Trophoblast cell (in vitro differentiated cells and primary cell): Measurements from ENCODE around the gene LPGAT1.

Experiments
- DNase-seq, 2 donors: peaks; one replicate each; pipeline ENCODE4 v3.0.0-alpha.2; 2016
- H2AFZ ChIP-seq: 2 replicates; pipeline ENCODE4 v1.6.1; 2013; ENCODE audit warnings: low read length, moderate library complexity, mild to moderate bottlenecking; ENCODE audit not compliant: insufficient read depth, poor library complexity
- H2AK5ac ChIP-seq: 2 replicates; pipeline ENCODE4 v1.6.1; 2013; ENCODE audit warnings: mild to moderate bottlenecking, low read length
- H2BK120ac ChIP-seq: 2 replicates; pipeline ENCODE4 v1.6.1; 2013; ENCODE audit warnings: low read length, mild to moderate bottlenecking, moderate library complexity; ENCODE audit not compliant: insufficient read depth, poor library complexity
- H2BK12ac ChIP-seq: 2 replicates; pipeline ENCODE4 v1.6.1; 2013; ENCODE audit warnings: mild to moderate bottlenecking, low read length, moderate library complexity
- H2BK5ac ChIP-seq: 2 replicates; pipeline ENCODE4 v1.6.1; 2013; ENCODE audit warnings: low read length, low read depth, moderate library complexity, mild to moderate bottlenecking; ENCODE audit not compliant: poor library complexity
- H3K14ac ChIP-seq: 2 replicates; pipeline ENCODE4 v1.6.1; 2013; ENCODE audit warnings: mild to moderate bottlenecking, low read length
- H3K18ac ChIP-seq: 2 replicates; pipeline ENCODE4 v1.6.1; 2013; ENCODE audit warnings: mild to moderate bottlenecking, low read length
- H3K23ac ChIP-seq: 2 replicates; pipeline ENCODE4 v1.6.1; 2013; ENCODE audit warnings: low read length
- H3K27ac ChIP-seq: 2 replicates; pipeline ENCODE4 v1.5.1; 2013; ENCODE audit warnings: low read depth, mild to moderate bottlenecking, inconsistent platforms, low read length, moderate library complexity
- H3K27me3 ChIP-seq: 2 replicates; pipeline ENCODE4 v1.6.1; 2013; ENCODE audit warnings: inconsistent platforms, mild to moderate bottlenecking, low read length, moderate library complexity; ENCODE audit not compliant: insufficient read depth
- H3K36me3 ChIP-seq, 2 experiments: 1 replicate in 1 of 2; 2 replicates in 1 of 2; pipeline ENCODE4 v1.6.1; 2013; ENCODE audit warnings: low read length in 2 of 2, mild to moderate bottlenecking in 2 of 2, moderate library complexity in 1 of 2; ENCODE audit not compliant: insufficient read depth in 2 of 2, control insufficient read depth in 1 of 2
- H3K4ac ChIP-seq: 2 replicates; pipeline ENCODE4 v1.6.1; 2013; ENCODE audit warnings: low read depth, mild to moderate bottlenecking, low read length, moderate library complexity
- H3K4me1 ChIP-seq, 2 experiments: 1 replicate in 1 of 2; 2 replicates in 1 of 2; pipeline ENCODE4 v1.6.1; 2013; ENCODE audit warnings: low read length in 2 of 2, mild to moderate bottlenecking in 2 of 2, moderate library complexity in 1 of 2; ENCODE audit not compliant: insufficient read depth in 2 of 2, control insufficient read depth in 1 of 2
- H3K4me2 ChIP-seq: 2 replicates; pipeline ENCODE4 v1.6.1; 2013; ENCODE audit warnings: inconsistent platforms, mild to moderate bottlenecking, low read length, moderate library complexity
- H3K4me3 ChIP-seq: 2 replicates; pipeline ENCODE4 v1.5.1; 2013; ENCODE audit warnings: mild to moderate bottlenecking, low read depth, low read length, inconsistent platforms
- H3K79me1 ChIP-seq: one replicate; pipeline ENCODE4 v1.6.1; 2013; ENCODE audit warnings: low read length
- H3K79me2 ChIP-seq: 2 replicates; pipeline ENCODE4 v1.6.1; 2013; ENCODE audit warnings: low read length, mild to moderate bottlenecking; ENCODE audit not compliant: control insufficient read depth, insufficient read depth, poor library complexity
- H3K9ac ChIP-seq: 2 replicates; pipeline ENCODE4 v1.6.1; 2013; ENCODE audit warnings: mild to moderate bottlenecking, low read length
- H3K9me3 ChIP-seq: 2 replicates; pipeline ENCODE4 v1.6.1; 2013; ENCODE audit warnings: low read depth, mild to moderate bottlenecking, control low read depth, inconsistent platforms, low read length; ENCODE audit not compliant: insufficient read depth
- H4K12ac ChIP-seq: 2 replicates; pipeline ENCODE4 v1.6.1; 2013; ENCODE audit warnings: low read depth, mild to moderate bottlenecking, low read length, moderate library complexity
- H4K8ac ChIP-seq: 2 replicates; pipeline ENCODE4 v1.6.1; 2013; ENCODE audit warnings: low read depth, mild to moderate bottlenecking, low read length, moderate library complexity
- H4K91ac ChIP-seq: one replicate; pipeline ENCODE4 v1.6.1; 2013; ENCODE audit warnings: low read depth, mild to moderate bottlenecking, low read length, moderate library complexity
- WGBS: extraction: QIAGEN DNeasy Blood & Tissue Kit; methylation state at CpG from one replicate; pipeline ENCODE4 v1.1.7; 2013; ENCODE audit warnings: missing lambda C conversion rate; ENCODE audit not compliant: insufficient read length, insufficient coverage; ENCODE audit errors: extremely low coverage; 5-methylcytosine and 5-hydroxymethylcytosine counted together

Gene LPGAT1

GRCh38 chr1:211831558-211832323 is 1.2 kb upstream of the LPGAT1 start:
- Histone ChIP-seq H3K4ac (no peak overlapping the region), H4K8ac (no peak overlapping the region), H3K27me3 (no peaks in the 10 kb centered on the region), H3K4me3 (no peak overlapping the region), H3K79me1 (peaks cover 4% of the 10 kb centered on the region), H3K9ac (no peak overlapping the region), H3K36me3 (no peaks in the 10 kb centered on the region), H3K4me2 (no peak overlapping the region), H3K23ac (no peak overlapping the region), H3K79me2 (peaks cover 2% of the 10 kb centered on the region), H3K9me3 (no peaks in the 10 kb centered on the region), H3K27ac (no peak overlapping the region), H2BK120ac (no peak overlapping the region), H2BK5ac (no peak overlapping the region), H4K12ac (no peak overlapping the region), H2AFZ (no peak overlapping the region), H2BK12ac (no peak overlapping the region), H4K91ac (no peak overlapping the region), H2AK5ac (no peak overlapping the region), H3K14ac (no peak overlapping the region), H3K18ac (no peak overlapping the region), H3K4me1 (peaks cover 0 to 6% of the 10 kb centered on the region in 2 experiments)
- no peak for DNase-seq
- no CpG with 5 or more reads among the region's 4 CpGs for WGBS

GRCh38 chr1:211830055-211830327 is 572 bp downstream of the LPGAT1 start:
- Histone ChIP-seq H3K18ac (peak overlapping the region; percentile 93), H3K27me3 (no peaks in the 10 kb centered on the region), H3K14ac (peak overlapping the region; percentile 82), H2AFZ (peak overlapping the region; percentile 66), H3K4me2 (peak overlapping the region; percentile 98), H3K9me3 (no peaks in the 10 kb centered on the region), H3K23ac (no peak overlapping the region), H4K91ac (peak overlapping the region; percentile 86), H2BK120ac (no peak overlapping the region), H3K4me3 (peak overlapping the region; percentile 89), H2AK5ac (no peak overlapping the region), H3K4ac (no peak overlapping the region), H3K79me1 (peaks cover 4% of the 10 kb centered on the region), H3K36me3 (peaks cover 0 to 1% of the 10 kb centered on the region in 2 experiments), H3K79me2 (peaks cover 2% of the 10 kb centered on the region), H2BK12ac (no peak overlapping the region), H4K12ac (peak overlapping the region; percentile 72), H2BK5ac (peak overlapping the region; percentile 28), H3K27ac (no peak overlapping the region), H4K8ac (peak overlapping the region; percentile 88), H3K9ac (peak overlapping the region; percentile 83), H3K4me1 (peaks cover 0 to 6% of the 10 kb centered on the region in 2 experiments)
- no peak for DNase-seq
- no CpG with 5 or more reads among the region's 45 CpGs for WGBS

GRCh38 chr1:211829343-211830054 is 1.1 kb downstream of the LPGAT1 start:
- peak overlapping the region; percentile 88 for H4K8ac ChIP-seq
- peak overlapping the region; percentile 86 for H4K91ac ChIP-seq
- peak overlapping the region; percentile 66 for H2AFZ ChIP-seq
- no peaks in the 10 kb centered on the region for H3K27me3 ChIP-seq
- peak overlapping the region; percentile 89 for H3K4me3 ChIP-seq
- H4K12ac ChIP-seq, result peak overlapping the region; percentile 72
- peak overlapping the region; percentile 93 for H3K18ac ChIP-seq
- no peak overlapping the region for H3K27ac ChIP-seq
- H3K79me2 ChIP-seq, result peaks cover 2% of the 10 kb centered on the region
- H2AK5ac ChIP-seq, result no peak overlapping the region
- H3K9me3 ChIP-seq, result no peaks in the 10 kb centered on the region
- peaks cover 4% of the 10 kb centered on the region for H3K79me1 ChIP-seq
- no peak overlapping the region for H3K4ac ChIP-seq
- peaks cover 0 to 6% of the 10 kb centered on the region in 2 experiments for H3K4me1 ChIP-seq
- peak overlapping the region; percentile 82 for H3K14ac ChIP-seq
- H3K23ac ChIP-seq, result no peak overlapping the region
- WGBS, result no CpG with 5 or more reads among the region's 22 CpGs
- no peak overlapping the region for H3K9ac ChIP-seq
- H2BK5ac ChIP-seq, result peak overlapping the region; percentile 28
- H2BK12ac ChIP-seq, result no peak overlapping the region
- H3K4me2 ChIP-seq, result peak overlapping the region; percentile 98
- DNase-seq, result peak; percentile 2 to 26
- peaks cover 0 to 1% of the 10 kb centered on the region in 2 experiments for H3K36me3 ChIP-seq
- no peak overlapping the region for H2BK120ac ChIP-seq

GRCh38 chr1:211828584-211829342 is 1.8 kb downstream of the LPGAT1 start:
- peaks cover 1% of the 10 kb centered on the region in 2 experiments for H3K36me3 ChIP-seq
- no peak overlapping the region for H4K91ac ChIP-seq
- H3K4me3 ChIP-seq, result no peak overlapping the region
- no peak overlapping the region for H3K18ac ChIP-seq
- H3K79me1 ChIP-seq, result peaks cover 4% of the 10 kb centered on the region
- no CpG with 5 or more reads among the region's 9 CpGs for WGBS
- no peak overlapping the region for H3K14ac ChIP-seq
- H4K12ac ChIP-seq, result no peak overlapping the region
- H3K4ac ChIP-seq, result no peak overlapping the region
- no peak for DNase-seq
- H3K79me2 ChIP-seq, result peaks cover 2% of the 10 kb centered on the region
- no peak overlapping the region for H2AFZ ChIP-seq
- H3K27me3 ChIP-seq, result no peaks in the 10 kb centered on the region
- no peak overlapping the region for H3K27ac ChIP-seq
- no peaks in the 10 kb centered on the region for H3K9me3 ChIP-seq
- H3K4me2 ChIP-seq, result peak overlapping the region; percentile 98
- H3K9ac ChIP-seq, result no peak overlapping the region
- H3K23ac ChIP-seq, result no peak overlapping the region
- no peak overlapping the region for H2AK5ac ChIP-seq
- no peak overlapping the region for H2BK12ac ChIP-seq
- peaks cover 0 to 6% of the 10 kb centered on the region in 2 experiments for H3K4me1 ChIP-seq
- no peak overlapping the region for H2BK120ac ChIP-seq
- no peak overlapping the region for H4K8ac ChIP-seq
- H2BK5ac ChIP-seq, result no peak overlapping the region
